Measurements from ENCODE around the gene ADAMTS10.

GRCh38 chr19:8557642-8558238 lies 52.8 kb downstream of the ADAMTS10 start:
- TF ChIP-seq POLR2AphosphoS5 (IDR thresholded peaks at IDR 0.05), result no peak
- TF ChIP-seq POLR2A (IDR thresholded peaks at IDR 0.05), result no peak
- no peak for TF ChIP-seq CTCF (IDR thresholded peaks at IDR 0.05)
